Neural progenitor cell (in vitro differentiated cells): ENCODE data around the gene AURKB. TPM values are rescaled to one million over a fixed set of nuclear protein-coding genes. Genes with fewer than 3 reads are reported as not detected.
"Not testable (repeated sequence)": the region's sequence is repeated elsewhere in the genome, so short reads cannot be mapped to it uniquely, and the experiment has no call there.

Source experiments
- DNase-seq: peaks from one replicate; pipeline ENCODE4 v3.0.0-alpha.2; 2016; ENCODE audit warnings: low spot score
- H2AFZ ChIP-seq: fragments of 200-600 bp; sonication (generic); replicated peaks from 2 replicates; pipeline ENCODE4 v1.6.1; 2016; ENCODE audit warnings: antibody characterized with exemption
- H3F3A ChIP-seq: fragments of 200-600 bp; sonication (generic); 2 replicates; pipeline ENCODE4 v1.6.1; 2016; ENCODE audit warnings: antibody characterized with exemption, low read depth
- H3K27ac ChIP-seq: fragments of 200-600 bp; sonication (generic); 2 replicates; pipeline ENCODE4 v1.5.1; 2016; ENCODE audit warnings: mild to moderate bottlenecking
- H3K27me3 ChIP-seq: fragments of 200-600 bp; sonication (generic); 2 replicates; pipeline ENCODE4 v1.6.1; 2016; ENCODE audit warnings: mild to moderate bottlenecking, moderate library complexity
- H3K36me3 ChIP-seq: fragments of 200-600 bp; sonication (generic); 2 replicates; pipeline ENCODE4 v1.5.1; 2016
- H3K4me1 ChIP-seq: fragments of 200-600 bp; sonication (generic); 2 replicates; pipeline ENCODE4 v1.6.1; 2016; ENCODE audit warnings: mixed run types
- H3K4me2 ChIP-seq: fragments of 200-600 bp; sonication (generic); 2 replicates; pipeline ENCODE4 v1.6.1; 2016
- H3K4me3 ChIP-seq: fragments of 200-600 bp; sonication (generic); 2 replicates; pipeline ENCODE4 v1.5.1; 2016
- H3K79me2 ChIP-seq: fragments of 200-600 bp; sonication (generic); 2 replicates; pipeline ENCODE4 v1.6.1; 2016; ENCODE audit warnings: low read depth
- H3K9ac ChIP-seq: fragments of 200-600 bp; sonication (generic); 2 replicates; pipeline ENCODE4 v1.6.1; 2016
- H3K9me3 ChIP-seq: fragments of 200-600 bp; sonication (generic); 2 replicates; pipeline ENCODE4 v1.5.1; 2016; ENCODE audit warnings: low read depth
- H4K20me1 ChIP-seq: fragments of 200-600 bp; sonication (generic); 2 replicates; pipeline ENCODE4 v1.6.1; 2016; ENCODE audit warnings: low read depth
- H3K27ac Mint-ChIP-seq: 3 replicates; pipeline ENCODE4 v1.8.0; 2021; ENCODE audit warnings: mixed read lengths
- H3K27me3 Mint-ChIP-seq: 2 replicates; pipeline ENCODE4 v1.8.0; 2022; ENCODE audit warnings: low read depth, mild to moderate bottlenecking, inconsistent platforms, moderate library complexity, mixed read lengths; ENCODE audit not compliant: insufficient read depth
- H3K36me3 Mint-ChIP-seq: 3 replicates; pipeline ENCODE4 v1.8.0; 2021; ENCODE audit warnings: mixed read lengths
- H3K4me1 Mint-ChIP-seq: 3 replicates; pipeline ENCODE4 v1.8.0; 2021; ENCODE audit warnings: mixed read lengths
- H3K4me3 Mint-ChIP-seq: 3 replicates; pipeline ENCODE4 v1.8.0; 2021; ENCODE audit warnings: mild to moderate bottlenecking, moderate library complexity, mixed read lengths
- H3K9me3 Mint-ChIP-seq: 3 replicates; pipeline ENCODE4 v1.8.0; 2020; ENCODE audit warnings: mixed read lengths
- CTCF ChIP-seq: fragments of 200-600 bp; sonication (generic); IDR thresholded peaks from 2 replicates; pipeline ENCODE4 v1.5.1; 2017; ENCODE audit warnings: antibody characterized with exemption, mild to moderate bottlenecking
- EZH2 ChIP-seq: fragments of 200-600 bp; sonication (generic); IDR thresholded peaks from 2 replicates; pipeline ENCODE4 v1.6.1; 2017; ENCODE audit warnings: antibody characterized with exemption, mild to moderate bottlenecking, moderate library complexity
- EZH2phosphoT487 ChIP-seq: fragments of 200-600 bp; sonication (generic); IDR thresholded peaks from 2 replicates; pipeline ENCODE4 v1.6.1; 2017; ENCODE audit warnings: antibody characterized with exemption
- total RNA-seq: library from RNA; depleted of rRNA; stranded (reverse); fragments of >200 nt; gene quantifications from 2 replicates; pipeline ENCODE4 v1.2.3, GENCODE V29; 2015; ENCODE audit warnings: low replicate concordance

AURKB gene
- total RNA-seq, 1 donor from 2014 or later: 149 TPM

GRCh38 chr17:8173056-8173870 is 37.1 kb downstream of the AURKB start:
- no peaks in the 10 kb centered on the region for H3K9me3 Mint-ChIP-seq
- Histone ChIP-seq H3K79me2 (no peaks in the 10 kb centered on the region), H3K9me3 (no peaks in the 10 kb centered on the region), H3K36me3 (no peaks in the 10 kb centered on the region), H4K20me1 (no peaks in the 10 kb centered on the region), H3K9ac (peak overlapping the region; percentile 90), H3K4me3 (peak overlapping the region; percentile 59), H2AFZ (peak overlapping the region; percentile 30), H3F3A (peaks cover 53% of the 10 kb centered on the region), H3K27me3 (no peaks in the 10 kb centered on the region), H3K4me1 (peaks cover 18% of the 10 kb centered on the region), H3K4me2 (peak overlapping the region; percentile 79), H3K27ac (peak overlapping the region; percentile 98)
- peak overlapping the region; percentile 100 for H3K27ac Mint-ChIP-seq
- no peaks in the 10 kb centered on the region for H3K36me3 Mint-ChIP-seq
- peaks cover 2% of the 10 kb centered on the region for H3K27me3 Mint-ChIP-seq
- peak; percentile 90 for DNase-seq
- H3K4me1 Mint-ChIP-seq: peaks cover 54% of the 10 kb centered on the region
- TF ChIP-seq EZH2 (no peak), EZH2phosphoT487 (peak; percentile 3)
- H3K4me3 Mint-ChIP-seq: peak overlapping the region; percentile 91

GRCh38 chr17:8170186-8170585 is 40.2 kb downstream of the AURKB start:
- H3K4me1 Mint-ChIP-seq: peaks cover 41% of the 10 kb centered on the region
- not testable (repeated sequence) for H2AFZ ChIP-seq, H3K27me3 ChIP-seq, H3K27ac ChIP-seq, H3K79me2 ChIP-seq, DNase-seq, H3K9me3 ChIP-seq, H3K9ac ChIP-seq, H3K4me3 ChIP-seq, H3K27me3 Mint-ChIP-seq, H3K36me3 ChIP-seq, H3K4me2 ChIP-seq, H4K20me1 ChIP-seq, H3K4me3 Mint-ChIP-seq, H3K9me3 Mint-ChIP-seq, H3K36me3 Mint-ChIP-seq, H3K27ac Mint-ChIP-seq
- peaks cover 12% of the 10 kb centered on the region for H3K4me1 ChIP-seq
- H3F3A ChIP-seq: peaks cover 37% of the 10 kb centered on the region

GRCh38 chr17:8167526-8167925 is 42.8 kb downstream of the AURKB start:
- Histone ChIP-seq H3K9me3 (no peaks in the 10 kb centered on the region), H3K9ac (no peak overlapping the region), H3K79me2 (peaks cover 1% of the 10 kb centered on the region), H3K4me1 (peaks cover 18% of the 10 kb centered on the region), H3F3A (peaks cover 27% of the 10 kb centered on the region), H3K36me3 (no peaks in the 10 kb centered on the region), H3K27ac (no peak overlapping the region), H4K20me1 (no peaks in the 10 kb centered on the region), H2AFZ (no peak overlapping the region), H3K4me2 (no peak overlapping the region), H3K4me3 (no peak overlapping the region), H3K27me3 (no peaks in the 10 kb centered on the region)
- peaks cover 37% of the 10 kb centered on the region for H3K4me1 Mint-ChIP-seq
- no peak for TF ChIP-seq EZH2
- H3K27me3 Mint-ChIP-seq: peaks cover 7% of the 10 kb centered on the region
- DNase-seq: no peak
- no peaks in the 10 kb centered on the region for H3K36me3 Mint-ChIP-seq
- H3K9me3 Mint-ChIP-seq: no peaks in the 10 kb centered on the region
- H3K4me3 Mint-ChIP-seq: no peak overlapping the region
- no peak overlapping the region for H3K27ac Mint-ChIP-seq

DNA sequence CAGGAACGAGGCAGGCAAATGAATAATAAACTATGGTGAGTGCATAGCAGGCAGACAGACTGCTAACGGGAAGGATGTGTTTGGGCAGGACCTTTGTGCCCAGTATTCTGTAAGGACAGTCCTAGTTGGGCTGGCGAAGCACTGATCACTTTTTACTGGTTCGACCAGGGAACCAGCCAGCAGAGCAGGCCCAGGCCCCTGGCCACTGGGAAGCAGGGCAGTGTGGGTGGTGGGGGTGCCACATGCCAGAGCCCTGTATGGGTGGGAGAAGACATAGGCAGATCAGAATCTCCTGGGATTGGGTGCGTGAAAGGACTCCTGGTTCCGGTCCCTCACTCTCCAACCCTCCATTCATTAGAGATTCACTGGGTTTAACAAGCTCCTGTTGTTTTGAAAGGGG is 43.6 kb downstream of the AURKB start:
- H4K20me1 ChIP-seq: peaks cover 5% of the 10 kb centered on the region
- peaks cover 26% of the 10 kb centered on the region for H3F3A ChIP-seq
- H3K9ac ChIP-seq: no peak overlapping the region
- Mint-ChIP-seq H3K27me3 (peaks cover 7% of the 10 kb centered on the region), H3K36me3 (no peaks in the 10 kb centered on the region), H3K4me3 (no peak overlapping the region), H3K27ac (peak overlapping the region; percentile 54), H3K4me1 (peaks cover 37% of the 10 kb centered on the region), H3K9me3 (no peaks in the 10 kb centered on the region)
- no peaks in the 10 kb centered on the region for H3K9me3 ChIP-seq
- no peak overlapping the region for H3K4me3 ChIP-seq
- H3K4me2 ChIP-seq: no peak overlapping the region
- no peak for DNase-seq
- H3K27me3 ChIP-seq: no peaks in the 10 kb centered on the region
- no peaks in the 10 kb centered on the region for H3K36me3 ChIP-seq
- TF ChIP-seq EZH2 (no peak), CTCF (no peak), EZH2phosphoT487 (no peak)
- H3K4me1 ChIP-seq: peaks cover 20% of the 10 kb centered on the region
- H2AFZ ChIP-seq: no peak overlapping the region
- peaks cover 9% of the 10 kb centered on the region for H3K79me2 ChIP-seq
- no peak overlapping the region for H3K27ac ChIP-seq
